Nephron progenitor cell (in vitro differentiated cells): ENCODE measurements around the gene SLC23A1.
A peak's percentile ranks its signal among the peaks of the same experiment; 100 is the strongest.

Experiments
- DNase-seq: peaks from one replicate; pipeline ENCODE4 v3.0.0; 2021
- H3K27ac Mint-ChIP-seq: 2 replicates; pipeline ENCODE4 v1.8.0; 2021; ENCODE audit warnings: mild to moderate bottlenecking, moderate library complexity, mixed read lengths
- H3K27me3 Mint-ChIP-seq: 2 replicates; pipeline ENCODE4 v1.8.0; 2021; ENCODE audit warnings: mild to moderate bottlenecking, low read depth, mixed read lengths; ENCODE audit not compliant: poor library complexity
- H3K36me3 Mint-ChIP-seq: 2 replicates; pipeline ENCODE4 v1.8.0; 2021; ENCODE audit warnings: low read depth, mixed read lengths
- H3K4me1 Mint-ChIP-seq: 2 replicates; pipeline ENCODE4 v1.8.0; 2021; ENCODE audit warnings: mixed read lengths
- H3K4me3 Mint-ChIP-seq: 2 replicates; pipeline ENCODE4 v1.8.0; 2021; ENCODE audit warnings: mild to moderate bottlenecking, moderate library complexity, mixed read lengths
- H3K9me3 Mint-ChIP-seq: 2 replicates; pipeline ENCODE4 v1.8.0; 2021; ENCODE audit warnings: mild to moderate bottlenecking, moderate library complexity, mixed read lengths
- TF ChIP-seq, protein P1 (sequence below): fragments of 200-600 bp; sonication (generic); IDR thresholded peaks from 2 replicates; pipeline ENCODE4 v1.5.0; 2021; ENCODE audit warnings: antibody characterized with exemption

SLC23A1 gene

GRCh38 chr5:139422307-139422893, 39.3 kb upstream of the SLC23A1 start:
- Mint-ChIP-seq H3K9me3 (no peaks in the 10 kb centered on the region), H3K27ac (no peak overlapping the region), H3K4me1 (peaks cover 5% of the 10 kb centered on the region), H3K4me3 (no peak overlapping the region), H3K36me3 (peaks cover 55% of the 10 kb centered on the region), H3K27me3 (no peaks in the 10 kb centered on the region)
- TF ChIP-seq, protein P1, sequence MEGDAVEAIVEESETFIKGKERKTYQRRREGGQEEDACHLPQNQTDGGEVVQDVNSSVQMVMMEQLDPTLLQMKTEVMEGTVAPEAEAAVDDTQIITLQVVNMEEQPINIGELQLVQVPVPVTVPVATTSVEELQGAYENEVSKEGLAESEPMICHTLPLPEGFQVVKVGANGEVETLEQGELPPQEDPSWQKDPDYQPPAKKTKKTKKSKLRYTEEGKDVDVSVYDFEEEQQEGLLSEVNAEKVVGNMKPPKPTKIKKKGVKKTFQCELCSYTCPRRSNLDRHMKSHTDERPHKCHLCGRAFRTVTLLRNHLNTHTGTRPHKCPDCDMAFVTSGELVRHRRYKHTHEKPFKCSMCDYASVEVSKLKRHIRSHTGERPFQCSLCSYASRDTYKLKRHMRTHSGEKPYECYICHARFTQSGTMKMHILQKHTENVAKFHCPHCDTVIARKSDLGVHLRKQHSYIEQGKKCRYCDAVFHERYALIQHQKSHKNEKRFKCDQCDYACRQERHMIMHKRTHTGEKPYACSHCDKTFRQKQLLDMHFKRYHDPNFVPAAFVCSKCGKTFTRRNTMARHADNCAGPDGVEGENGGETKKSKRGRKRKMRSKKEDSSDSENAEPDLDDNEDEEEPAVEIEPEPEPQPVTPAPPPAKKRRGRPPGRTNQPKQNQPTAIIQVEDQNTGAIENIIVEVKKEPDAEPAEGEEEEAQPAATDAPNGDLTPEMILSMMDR = peak; percentile 88
- peak; percentile 34 for DNase-seq

GRCh38 chr5:139419226-139420192, 36.4 kb upstream of the SLC23A1 start:
- Mint-ChIP-seq H3K27ac (no peak overlapping the region), H3K4me1 (peaks cover 5% of the 10 kb centered on the region)
- no peak for DNase-seq

DNA sequence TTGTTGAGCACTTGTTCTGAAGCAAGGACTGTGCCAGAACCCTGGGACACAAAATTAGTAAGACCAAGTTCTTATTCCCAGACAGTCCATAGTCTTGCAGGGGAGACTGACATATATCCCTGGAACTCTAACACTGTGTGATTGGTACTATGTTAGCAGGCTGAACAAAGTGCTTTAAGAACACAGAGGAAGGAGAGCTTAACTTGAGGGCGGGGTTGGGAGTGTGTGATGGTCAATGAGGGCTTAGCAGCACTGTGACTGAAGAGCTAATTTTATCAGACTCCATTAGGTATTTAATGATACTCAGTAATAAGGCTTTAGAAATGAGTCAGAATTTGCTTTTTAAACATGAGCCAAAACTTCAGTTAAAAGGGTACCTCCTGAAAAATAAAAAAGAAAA, 35.7 kb upstream of the SLC23A1 start:
- peaks cover 5% of the 10 kb centered on the region for H3K4me1 Mint-ChIP-seq
- no peak overlapping the region for H3K4me3 Mint-ChIP-seq
- no peaks in the 10 kb centered on the region for H3K27me3 Mint-ChIP-seq
- TF ChIP-seq, protein P1 = no peak
- peaks cover 59% of the 10 kb centered on the region for H3K36me3 Mint-ChIP-seq
- DNase-seq = no peak
- no peak overlapping the region for H3K27ac Mint-ChIP-seq
- H3K9me3 Mint-ChIP-seq = no peaks in the 10 kb centered on the region

More at GRCh38 chr5:139419226-139420192, 36.4 kb upstream of the SLC23A1 start:
- TF ChIP-seq, protein P1 = no peak
- Mint-ChIP-seq H3K9me3 (no peaks in the 10 kb centered on the region), H3K27me3 (no peaks in the 10 kb centered on the region), H3K4me3 (no peak overlapping the region), H3K36me3 (peaks cover 64% of the 10 kb centered on the region)

- Mint-ChIP-seq H3K4me1 (peaks cover 2% of the 10 kb centered on the region), H3K9me3 (no peaks in the 10 kb centered on the region), H3K36me3 (peaks cover 63% of the 10 kb centered on the region), H3K4me3 (no peak overlapping the region), H3K27ac (no peak overlapping the region), H3K27me3 (no peaks in the 10 kb centered on the region)
- TF ChIP-seq, protein P1 = no peak
- DNase-seq = no peak
Observed at GRCh38 chr5:139417214-139417613, 34.1 kb upstream of the SLC23A1 start.

DNA sequence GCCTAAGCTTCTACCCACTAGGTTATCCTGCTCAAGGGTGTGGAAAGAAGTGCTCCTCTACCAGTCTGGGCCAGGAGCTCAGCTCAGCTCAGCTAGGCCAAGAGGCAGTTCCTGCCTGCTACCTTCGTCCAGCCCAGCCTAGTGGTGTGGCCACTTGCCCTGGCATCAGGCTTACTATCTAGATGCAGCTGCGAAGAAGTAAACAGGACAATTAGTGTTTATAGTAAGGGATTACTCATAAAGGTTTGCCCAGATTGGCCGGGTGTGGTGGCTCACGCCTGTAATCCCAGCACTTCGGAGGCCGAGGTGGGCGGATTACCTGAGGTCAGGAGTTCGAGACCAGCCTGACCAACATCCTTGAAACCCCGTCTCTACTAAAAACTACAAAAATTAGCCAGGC, 33.6 kb upstream of the SLC23A1 start:
- Mint-ChIP-seq H3K4me3 (no peak overlapping the region), H3K27me3 (peaks cover 4% of the 10 kb centered on the region), H3K27ac (no peak overlapping the region), H3K4me1 (no peaks in the 10 kb centered on the region), H3K36me3 (peaks cover 61% of the 10 kb centered on the region), H3K9me3 (no peaks in the 10 kb centered on the region)
- TF ChIP-seq, protein P1 = no peak
- DNase-seq = no peak
